Osteocyte (in vitro differentiated cells): ENCODE results near the gene ARHGEF16. TPM values are rescaled to one million over a fixed set of nuclear protein-coding genes. Genes with fewer than 3 reads are reported as not detected.

Experiments used
- DNase-seq: peaks from one replicate; pipeline ENCODE4 v3.0.0; 2021; ENCODE audit warnings: mixed read lengths; ENCODE audit not compliant: unreplicated experiment; ENCODE audit errors: extremely low spot score
- H3K27ac Mint-ChIP-seq: one replicate; pipeline ENCODE4 v1.8.0; 2021; ENCODE audit warnings: mild to moderate bottlenecking, mixed read lengths; ENCODE audit not compliant: unreplicated experiment
- H3K27me3 Mint-ChIP-seq: one replicate; pipeline ENCODE4 v1.8.0; 2021; ENCODE audit warnings: mixed read lengths; ENCODE audit not compliant: unreplicated experiment
- H3K36me3 Mint-ChIP-seq: one replicate; pipeline ENCODE4 v1.8.0; 2021; ENCODE audit warnings: mixed read lengths; ENCODE audit not compliant: unreplicated experiment
- H3K4me1 Mint-ChIP-seq: one replicate; pipeline ENCODE4 v1.8.0; 2021; ENCODE audit warnings: mixed read lengths; ENCODE audit not compliant: unreplicated experiment
- H3K4me3 Mint-ChIP-seq: one replicate; pipeline ENCODE4 v1.8.0; 2021; ENCODE audit warnings: mild to moderate bottlenecking, moderate library complexity, mixed read lengths; ENCODE audit not compliant: unreplicated experiment
- H3K9me3 Mint-ChIP-seq: one replicate; pipeline ENCODE4 v1.8.0; 2021; ENCODE audit warnings: mixed read lengths; ENCODE audit not compliant: unreplicated experiment
- CTCF ChIP-seq: fragments of 200-600 bp; sonication (generic); IDR thresholded peaks from 2 replicates; pipeline ENCODE4 v1.5.0; 2021; ENCODE audit warnings: antibody characterized with exemption, mild to moderate bottlenecking, moderate library complexity
- total RNA-seq: library from RNA; stranded (reverse); gene quantifications from 2 replicates; pipeline ENCODE4 v1.2.1, GENCODE V29; 2021

Gene ARHGEF16
- total RNA-seq, 1 donor from 2014 or later, result 3.2 TPM

- no peaks in the 10 kb centered on the region for H3K27me3 Mint-ChIP-seq
- H3K36me3 Mint-ChIP-seq, result peaks cover 15% of the 10 kb centered on the region
- H3K9me3 Mint-ChIP-seq, result peaks cover 7% of the 10 kb centered on the region
- TF ChIP-seq CTCF, result no peak
- DNase-seq, result no peak
- peaks cover 5% of the 10 kb centered on the region for H3K4me1 Mint-ChIP-seq
- no peak overlapping the region for H3K27ac Mint-ChIP-seq
- no peak overlapping the region for H3K4me3 Mint-ChIP-seq
Observed at GRCh38 chr1:3485016-3485415, 30.6 kb downstream of the ARHGEF16 start.

- no peak for DNase-seq
- no peak overlapping the region for H3K4me3 Mint-ChIP-seq
- no peaks in the 10 kb centered on the region for H3K27me3 Mint-ChIP-seq
- H3K27ac Mint-ChIP-seq, result no peak overlapping the region
- no peak for TF ChIP-seq CTCF
- peaks cover 7% of the 10 kb centered on the region for H3K9me3 Mint-ChIP-seq
- H3K4me1 Mint-ChIP-seq, result peaks cover 9% of the 10 kb centered on the region
- peaks cover 19% of the 10 kb centered on the region for H3K36me3 Mint-ChIP-seq
Observed at GRCh38 chr1:3488432-3488831, 34.0 kb downstream of the ARHGEF16 start.

- Mint-ChIP-seq H3K4me1 (peaks cover 6% of the 10 kb centered on the region), H3K4me3 (no peak overlapping the region), H3K9me3 (peaks cover 7% of the 10 kb centered on the region), H3K27ac (no peak overlapping the region), H3K36me3 (peaks cover 19% of the 10 kb centered on the region), H3K27me3 (no peaks in the 10 kb centered on the region)
- TF ChIP-seq CTCF, result no peak
- no peak for DNase-seq
Observed at GRCh38 chr1:3490046-3490745, 35.7 kb downstream of the ARHGEF16 start.

GRCh38 chr1:3491291-3492246, 37.1 kb downstream of the ARHGEF16 start:
- Mint-ChIP-seq H3K4me3 (no peak overlapping the region), H3K4me1 (peaks cover 10% of the 10 kb centered on the region), H3K27me3 (no peaks in the 10 kb centered on the region), H3K36me3 (peaks cover 19% of the 10 kb centered on the region), H3K27ac (no peak overlapping the region), H3K9me3 (peaks cover 7% of the 10 kb centered on the region)
- DNase-seq, result peak; percentile 92
- peak; percentile 99 for TF ChIP-seq CTCF
